Hindlimb muscle (tissue), 1 donor: ENCODE data around the gene CAMK2A. TPM values are rescaled to one million over a fixed set of nuclear protein-coding genes. Genes with fewer than 3 reads are reported as not detected.

ENCODE experiments used
- DNase-seq: peaks from one replicate; pipeline ENCODE4 v3.0.0-alpha.2; 2013
- polyA plus RNA-seq: library from polyadenylated mRNA; unstranded; fragments of 120-200 nt; gene quantifications from one replicate; pipeline ENCODE4 v1.2.1, GENCODE V29; 2013; ENCODE audit not compliant: insufficient read length

The CAMK2A gene
- polyA plus RNA-seq, 1 donor: 116 TPM

GRCh38 chr5:150299571-150300327 is 10.2 kb upstream of the CAMK2A start:
- no peak for DNase-seq

- DNase-seq: no peak
Observed at GRCh38 chr5:150298701-150299451, 9.3 kb upstream of the CAMK2A start.

- no peak for DNase-seq
Observed at GRCh38 chr5:150297934-150298595, 8.5 kb upstream of the CAMK2A start.

- DNase-seq: no peak
Observed at GRCh38 chr5:150297236-150297890, 7.8 kb upstream of the CAMK2A start.

GRCh38 chr5:150296496-150296895 is 6.9 kb upstream of the CAMK2A start:
- DNase-seq: no peak

- no peak for DNase-seq
Observed at GRCh38 chr5:150295741-150296486, 6.3 kb upstream of the CAMK2A start.

GRCh38 chr5:150295172-150295634 is 5.6 kb upstream of the CAMK2A start:
- no peak for DNase-seq

- no peak for DNase-seq
Observed at GRCh38 chr5:150294551-150295071, 5.0 kb upstream of the CAMK2A start.

- DNase-seq: no peak
Observed at GRCh38 chr5:150293091-150293941, 3.7 kb upstream of the CAMK2A start.

GRCh38 chr5:150291388-150292385 is 2.1 kb upstream of the CAMK2A start:
- DNase-seq: no peak

- no peak for DNase-seq
Observed at GRCh38 chr5:150288791-150289190, 782 bp downstream of the CAMK2A start.

- no peak for DNase-seq
Observed at GRCh38 chr5:150288361-150288760, 1.2 kb downstream of the CAMK2A start.

- no peak for DNase-seq
Observed at GRCh38 chr5:150286820-150287219, 2.8 kb downstream of the CAMK2A start.

- DNase-seq: no peak
Observed at GRCh38 chr5:150285114-150285513, 4.5 kb downstream of the CAMK2A start.

- DNase-seq: no peak
Observed at GRCh38 chr5:150284311-150284710, 5.3 kb downstream of the CAMK2A start.

- no peak for DNase-seq
Observed at GRCh38 chr5:150283904-150284303, 5.7 kb downstream of the CAMK2A start.

- no peak for DNase-seq
Observed at GRCh38 chr5:150281987-150282386, 7.6 kb downstream of the CAMK2A start.

- DNase-seq: no peak
Observed at GRCh38 chr5:150279330-150280020, 10.1 kb downstream of the CAMK2A start.

- DNase-seq: no peak
Observed at GRCh38 chr5:150278916-150279315, 10.7 kb downstream of the CAMK2A start.
